DMS114 treated with DMSO at 0.1 percent for 48 hours (cell line): Measurements from ENCODE around the gene QRFP.
A peak's percentile ranks its signal among the peaks of the same experiment; 100 is the strongest.

Experiments used
- DNase-seq: peaks from one replicate; lab custom pipeline; 2025; ENCODE audit not compliant: unreplicated experiment; lab: John Stamatoyannopoulos, UW

QRFP gene

DNA sequence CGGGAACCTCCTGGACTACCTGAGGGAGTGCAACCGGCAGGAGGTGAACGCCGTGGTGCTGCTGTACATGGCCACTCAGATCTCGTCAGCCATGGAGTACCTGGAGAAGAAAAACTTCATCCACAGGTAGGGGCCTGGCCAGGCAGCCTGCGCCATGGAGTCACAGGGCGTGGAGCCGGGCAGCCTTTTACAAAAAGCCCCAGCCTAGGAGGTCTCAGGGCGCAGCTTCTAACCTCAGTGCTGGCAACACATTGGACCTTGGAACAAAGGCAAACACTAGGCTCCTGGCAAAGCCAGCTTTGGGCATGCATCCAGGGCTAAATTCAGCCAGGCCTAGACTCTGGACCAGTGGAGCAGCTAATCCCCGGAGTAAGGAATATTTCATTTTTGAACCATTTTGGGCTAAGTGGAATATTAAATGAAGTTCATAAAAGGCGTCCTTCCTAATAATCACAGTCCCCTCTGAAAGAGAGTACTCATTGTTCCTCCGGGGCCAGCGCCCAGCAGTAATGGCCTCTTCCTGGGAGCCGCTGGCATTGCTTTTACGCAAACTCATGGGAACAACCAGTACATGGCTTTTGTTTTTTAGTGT, 23.6 kb downstream of the QRFP start:
- DNase-seq, result no peak

DNA sequence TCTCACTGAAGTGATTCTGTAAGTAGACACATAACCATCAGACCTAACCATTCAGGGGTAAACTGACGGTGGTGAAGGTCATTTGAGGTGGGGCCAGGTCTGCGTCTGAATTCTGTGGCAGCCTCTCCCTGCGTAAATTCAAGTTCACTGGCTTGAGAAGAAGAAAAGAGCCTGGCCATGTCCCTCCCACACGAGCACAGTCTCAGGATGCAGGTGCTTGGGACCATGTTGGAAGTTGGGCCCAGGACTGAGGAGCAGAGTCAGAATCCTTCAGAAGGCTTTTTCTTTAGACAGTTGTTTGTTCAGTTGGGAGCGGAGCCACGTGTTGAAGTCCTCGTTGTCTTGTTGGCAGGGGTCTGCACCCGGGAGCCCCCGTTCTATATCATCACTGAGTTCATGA, 24.1 kb downstream of the QRFP start:
- no peak for DNase-seq

DNA sequence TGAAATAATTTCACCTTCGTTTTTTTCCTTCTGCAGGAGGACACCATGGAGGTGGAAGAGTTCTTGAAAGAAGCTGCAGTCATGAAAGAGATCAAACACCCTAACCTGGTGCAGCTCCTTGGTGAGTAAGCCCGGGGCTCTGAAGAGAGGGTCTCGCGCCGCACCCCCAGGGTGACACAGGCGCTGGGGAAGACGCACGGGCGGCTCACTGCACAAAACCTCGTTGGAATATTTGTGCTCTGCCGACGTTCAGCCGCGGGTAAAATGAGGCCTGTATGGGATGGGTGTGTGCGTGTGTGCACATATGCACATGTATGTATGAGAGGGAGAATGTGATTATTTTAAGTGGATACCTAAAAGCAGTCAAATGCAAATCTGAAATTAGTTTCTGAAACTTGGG, 24.5 kb downstream of the QRFP start:
- no peak for DNase-seq

DNA sequence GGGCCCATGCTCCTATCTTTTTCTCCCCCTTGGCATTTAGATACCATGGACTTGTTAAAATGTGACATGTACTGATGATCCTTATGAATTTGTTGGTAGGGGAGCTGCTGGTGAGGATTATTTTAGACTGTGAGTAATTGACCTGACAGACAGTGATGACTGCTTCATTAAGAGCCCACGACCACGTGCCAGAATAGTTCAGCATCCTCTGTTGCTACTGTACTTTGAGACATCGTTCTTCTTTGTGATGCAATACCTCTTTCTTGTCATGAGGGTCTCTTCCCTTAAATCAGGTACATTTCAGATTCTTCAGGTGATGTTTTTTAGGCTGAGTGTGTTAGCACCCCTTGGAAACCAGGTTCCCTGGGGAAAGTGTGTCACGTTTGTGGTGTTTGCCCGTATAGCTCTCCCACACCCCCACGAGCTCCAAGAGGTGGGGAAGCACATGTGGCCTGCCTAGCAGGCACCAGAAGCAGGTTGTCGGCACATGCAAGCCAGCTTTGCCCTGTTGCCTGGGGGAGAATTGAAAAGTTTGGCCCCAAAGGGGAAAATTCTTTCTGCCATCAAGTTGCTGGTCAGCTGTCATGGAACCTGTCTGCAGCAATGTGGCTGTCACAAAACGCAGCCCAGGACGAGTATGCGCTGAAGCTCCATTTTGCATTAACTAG, 25.1 kb downstream of the QRFP start:
- DNase-seq, result no peak

GRCh38 chr9:130870491-130871381, 25.9 kb downstream of the QRFP start:
- no peak for DNase-seq

DNA sequence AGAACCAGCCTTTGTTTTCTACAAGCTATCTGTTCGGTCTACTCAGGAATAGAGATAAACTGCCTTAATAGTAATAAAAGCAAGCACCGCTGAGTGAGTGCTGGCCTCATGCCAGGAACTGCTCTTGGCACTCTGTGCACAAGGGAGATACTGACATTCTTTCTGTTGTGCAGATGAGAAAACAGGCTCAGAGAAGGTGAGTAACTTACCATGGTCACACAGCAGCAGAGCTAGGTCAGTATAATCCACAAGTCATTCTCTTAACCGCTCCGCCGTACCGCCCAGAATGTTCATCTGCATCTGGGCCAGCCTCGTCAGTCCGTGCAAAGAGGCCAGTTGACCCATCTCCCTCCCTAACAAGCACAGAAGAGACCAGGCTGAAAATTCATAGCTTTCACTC, 27.4 kb downstream of the QRFP start:
- no peak for DNase-seq

DNA sequence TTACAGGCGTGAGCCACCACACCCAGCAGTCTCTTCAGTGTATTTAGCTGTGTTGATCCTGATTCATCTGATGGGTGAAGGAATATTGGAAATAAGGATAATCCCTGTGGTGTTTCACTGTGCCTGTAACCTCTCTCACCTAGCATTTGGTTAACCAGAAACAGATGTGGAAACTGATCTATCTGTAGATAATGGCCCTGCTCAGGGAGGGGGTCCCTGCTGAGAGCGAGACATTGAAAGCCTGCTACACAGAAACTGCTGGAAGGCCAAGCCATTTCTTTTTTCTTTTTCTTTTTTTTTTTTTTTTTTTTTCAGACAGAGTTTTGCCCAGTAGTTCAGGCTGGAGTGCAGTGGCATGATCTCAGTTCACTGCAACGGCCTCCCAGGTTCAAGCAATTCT, 28.4 kb downstream of the QRFP start:
- no peak for DNase-seq

- no peak for DNase-seq
Observed at GRCh38 chr9:130867556-130867955, 29.1 kb downstream of the QRFP start.

- DNase-seq, result peak; percentile 61
Observed at GRCh38 chr9:130866474-130866965, 30.1 kb downstream of the QRFP start.

DNA sequence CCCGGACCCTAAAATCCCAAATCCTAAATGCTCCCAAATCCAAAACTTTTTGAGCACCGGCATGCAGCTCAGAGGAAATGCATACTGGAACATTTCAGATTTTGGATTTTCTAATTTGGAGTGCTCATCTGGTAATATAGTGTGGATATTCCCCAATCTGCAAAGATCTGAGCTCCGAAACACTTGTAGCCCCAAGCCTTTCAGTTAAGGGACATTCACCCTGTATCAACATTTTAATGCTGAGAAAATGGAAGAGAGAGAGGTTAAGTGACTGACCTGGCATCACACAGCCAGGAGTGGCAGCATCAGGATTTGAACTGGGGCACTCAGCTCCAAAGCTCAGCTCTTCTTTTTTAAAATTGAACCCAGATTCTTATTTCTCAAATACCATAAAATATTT, 30.7 kb downstream of the QRFP start:
- no peak for DNase-seq

DNA sequence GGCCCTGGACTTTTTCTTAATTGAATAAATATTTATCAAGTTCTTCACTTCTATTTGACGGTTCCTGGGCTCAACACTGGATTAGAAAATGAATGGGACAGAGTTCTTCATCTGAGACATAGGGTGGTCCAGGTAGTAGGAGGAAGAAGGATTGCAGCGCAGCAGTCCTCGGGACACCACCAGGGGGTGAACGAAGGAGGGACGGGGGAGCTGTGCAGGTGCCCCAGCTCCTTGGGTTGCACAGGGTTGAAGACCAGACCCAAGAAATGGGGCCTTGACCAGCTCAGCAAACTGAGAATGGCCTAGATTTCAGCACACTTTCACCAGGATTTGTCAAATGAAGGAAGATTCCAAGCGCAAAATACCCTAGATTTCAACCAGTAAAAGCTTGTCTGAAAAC, 32.1 kb downstream of the QRFP start:
- DNase-seq, result no peak

DNA sequence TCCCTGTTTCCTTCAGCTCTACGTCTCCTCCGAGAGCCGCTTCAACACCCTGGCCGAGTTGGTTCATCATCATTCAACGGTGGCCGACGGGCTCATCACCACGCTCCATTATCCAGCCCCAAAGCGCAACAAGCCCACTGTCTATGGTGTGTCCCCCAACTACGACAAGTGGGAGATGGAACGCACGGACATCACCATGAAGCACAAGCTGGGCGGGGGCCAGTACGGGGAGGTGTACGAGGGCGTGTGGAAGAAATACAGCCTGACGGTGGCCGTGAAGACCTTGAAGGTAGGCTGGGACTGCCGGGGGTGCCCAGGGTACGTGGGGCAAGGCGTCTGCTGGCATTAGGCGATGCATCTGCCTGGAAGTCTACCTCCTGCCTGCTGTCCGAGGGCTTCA, 33.9 kb downstream of the QRFP start:
- no peak for DNase-seq

- DNase-seq, result no peak
Observed at GRCh38 chr9:130862217-130862616, 34.4 kb downstream of the QRFP start.

- no peak for DNase-seq
Observed at GRCh38 chr9:130861372-130862180, 35.0 kb downstream of the QRFP start.

DNA sequence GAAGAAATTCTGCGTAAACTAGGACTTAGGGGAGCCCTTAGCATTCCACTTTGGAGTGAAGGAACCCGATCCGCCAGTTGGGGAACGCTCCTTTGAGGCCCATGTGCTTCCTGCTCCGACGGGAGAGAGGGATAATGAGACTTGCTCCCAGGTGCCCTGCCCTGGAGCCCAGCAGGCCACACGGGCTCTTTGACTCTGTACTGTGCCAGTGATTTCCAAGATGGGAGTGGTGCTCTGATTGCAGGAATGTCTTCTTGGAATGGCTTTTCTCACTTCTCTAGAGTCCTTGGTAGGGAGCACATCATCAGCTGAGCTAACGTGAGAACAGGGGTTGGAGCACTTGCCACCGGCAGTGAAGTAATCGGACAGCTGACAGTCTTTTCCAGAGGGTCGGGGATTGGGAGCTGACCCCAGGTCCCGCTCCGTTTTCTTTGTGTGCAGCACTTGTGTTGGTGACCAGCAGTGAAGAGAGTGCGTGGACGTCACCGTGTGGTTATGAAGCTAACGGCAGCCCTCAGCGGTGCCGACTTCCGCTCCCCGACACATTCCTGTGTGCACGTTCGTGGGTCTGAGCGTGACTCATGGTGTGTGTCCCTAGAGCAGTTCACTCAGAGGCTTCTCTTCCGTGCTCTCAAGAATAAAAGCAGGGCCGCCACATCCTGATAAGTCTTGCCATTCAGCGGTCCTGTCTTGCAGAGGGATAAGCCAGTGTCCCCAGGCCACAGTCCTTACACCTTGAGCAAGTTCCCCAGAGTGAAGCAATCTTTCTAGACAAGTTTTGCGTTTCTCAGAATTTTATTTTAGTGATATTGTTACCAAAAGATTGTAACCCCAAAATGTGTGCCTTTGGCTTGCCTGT, 35.9 kb downstream of the QRFP start:
- no peak for DNase-seq

- no peak for DNase-seq
Observed at GRCh38 chr9:130858739-130859705, 37.6 kb downstream of the QRFP start.

GRCh38 chr9:130857864-130858738, 38.5 kb downstream of the QRFP start:
- DNase-seq, result no peak

- DNase-seq, result no peak
Observed at GRCh38 chr9:130856474-130856873, 40.1 kb downstream of the QRFP start.
